Stimulated activated CD4-positive, alpha-beta T cell treated with anti-CD3 and anti-CD28 coated beads, Interleukin-12 subunit alpha, Interleukin-12 subunit beta, amount 100 ng/mL, for 4 hours (primary cell): ENCODE results near the gene PWWP2B.

Source experiments
- DNase-seq: peaks from one replicate; pipeline ENCODE4 v3.0.0-alpha.2; 2020

Gene PWWP2B

DNA sequence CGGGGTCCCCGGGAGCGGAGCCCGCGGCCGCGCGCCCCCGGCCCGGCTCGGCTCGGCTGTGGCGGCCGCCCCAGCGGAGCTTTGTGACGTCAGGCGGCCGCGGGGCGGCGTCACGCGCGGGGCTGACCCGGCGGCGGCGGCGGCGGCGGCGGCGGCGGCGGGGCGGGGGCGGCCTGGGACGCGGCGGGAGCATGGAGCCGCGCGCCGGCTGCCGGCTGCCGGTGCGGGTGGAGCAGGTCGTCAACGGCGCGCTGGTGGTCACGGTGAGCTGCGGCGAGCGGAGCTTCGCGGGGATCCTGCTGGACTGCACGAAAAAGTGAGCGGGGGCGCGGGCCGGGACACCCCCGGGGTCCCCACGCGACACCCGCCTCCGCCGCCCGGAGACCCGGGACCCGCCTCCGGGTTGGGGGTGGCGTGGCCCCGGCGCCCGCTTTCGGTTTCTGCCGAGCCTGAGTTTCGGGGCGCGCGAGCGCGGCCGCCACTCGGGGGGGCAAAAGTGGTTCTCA is at the start of gene PWWP2B:
Gene PWWP2B, plus strand, starts transcription at position 165 of the 506 bp plus-strand sequence. Its CDS starts 27 bp downstream, at position 192.
- DNase-seq: peak; percentile 58

DNA sequence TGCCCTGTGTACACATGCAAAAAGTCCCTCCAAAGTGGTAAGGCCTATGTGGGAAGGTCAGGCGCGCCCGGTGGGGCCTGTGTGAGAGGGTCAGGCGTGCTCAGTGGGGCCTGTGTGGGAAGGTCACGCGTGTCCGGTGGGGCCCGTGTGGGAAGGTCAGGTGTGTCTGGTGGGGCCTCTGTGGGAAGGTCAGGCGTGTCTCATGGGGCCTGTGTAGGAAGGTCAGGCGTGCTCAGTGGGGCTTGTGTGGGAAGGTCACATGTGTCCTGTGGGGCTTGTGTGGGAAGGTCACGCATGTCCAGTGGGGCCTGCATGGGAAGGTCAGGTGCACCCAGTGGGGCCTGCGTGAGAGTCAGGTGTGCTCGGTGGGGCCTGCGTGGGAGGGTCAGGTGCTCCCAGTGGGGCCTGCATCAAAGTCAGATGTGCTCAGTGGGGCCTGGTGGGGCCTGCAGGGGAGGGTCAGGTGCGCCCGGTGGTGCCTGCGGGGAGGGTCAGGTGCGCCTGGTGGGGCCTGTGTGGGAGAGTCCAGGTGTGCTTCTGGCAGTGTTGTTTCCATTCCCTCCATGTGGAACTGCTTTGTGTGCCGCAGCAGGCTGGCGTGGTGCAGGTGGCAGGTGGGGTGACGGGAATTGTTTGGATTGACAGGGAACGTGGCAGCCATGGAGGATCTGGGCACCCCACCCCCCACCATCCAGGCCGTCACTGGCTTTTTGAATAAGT is 49.6 kb upstream of the PWWP2B start:
- DNase-seq: no peak

DNA sequence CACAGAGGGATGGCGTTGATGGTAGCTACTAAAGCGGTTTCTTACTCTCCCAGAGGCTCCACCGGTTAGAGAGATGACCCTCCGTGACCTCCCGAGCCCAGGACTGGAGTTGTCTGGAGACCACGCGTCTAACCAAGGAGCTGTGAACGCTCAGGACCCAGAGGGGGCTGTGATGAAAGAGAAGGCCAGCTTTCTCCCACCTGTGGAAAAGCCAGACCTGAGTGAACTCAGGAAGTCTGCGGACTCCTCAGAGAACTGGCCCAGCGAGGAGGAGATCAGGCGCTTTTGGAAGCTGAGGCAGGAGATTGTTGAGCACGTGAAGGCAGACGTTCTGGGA is 49.1 kb upstream of the PWWP2B start:
- DNase-seq: no peak

DNA sequence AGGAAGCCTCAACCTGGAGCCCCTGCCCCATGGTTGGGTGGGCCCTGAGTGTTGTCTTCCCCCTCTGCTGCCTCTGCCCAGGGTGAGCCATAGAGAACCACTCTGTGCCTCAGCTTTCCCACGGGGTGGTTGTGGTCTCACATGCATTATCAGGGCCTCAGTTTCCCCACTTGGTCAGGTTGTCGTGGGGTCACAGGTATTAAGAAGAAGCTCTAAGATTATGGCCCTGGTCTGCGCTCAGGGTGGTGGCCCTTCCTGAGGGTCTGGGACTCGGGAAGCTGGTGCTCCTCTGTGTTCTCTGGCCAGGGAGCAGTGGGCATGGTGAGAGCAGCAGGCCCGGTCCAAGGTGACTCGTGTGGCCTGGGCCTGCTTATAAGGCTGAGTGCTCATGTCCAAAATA is 47.2 kb upstream of the PWWP2B start:
- DNase-seq: no peak

DNA sequence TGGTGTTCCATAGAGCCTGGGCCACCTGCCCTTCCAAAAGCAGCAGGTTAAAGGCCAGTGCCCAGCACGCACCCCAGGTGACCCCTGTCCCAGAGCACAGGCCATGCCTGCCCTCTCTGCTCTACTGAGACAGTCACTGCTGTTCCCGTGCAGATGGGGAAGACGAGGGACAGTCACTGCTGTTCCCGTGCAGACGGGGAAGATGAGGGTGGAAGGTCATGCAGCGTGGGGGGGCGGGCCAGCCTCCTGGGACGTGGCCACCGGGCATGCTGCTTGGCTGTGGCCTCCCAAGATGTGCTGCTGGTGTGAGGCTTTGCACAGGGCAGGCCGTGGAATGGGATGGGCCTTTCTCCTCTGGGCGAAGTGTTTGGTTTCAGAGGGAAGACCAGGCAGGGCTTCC is 46.6 kb upstream of the PWWP2B start:
- no peak for DNase-seq

DNA sequence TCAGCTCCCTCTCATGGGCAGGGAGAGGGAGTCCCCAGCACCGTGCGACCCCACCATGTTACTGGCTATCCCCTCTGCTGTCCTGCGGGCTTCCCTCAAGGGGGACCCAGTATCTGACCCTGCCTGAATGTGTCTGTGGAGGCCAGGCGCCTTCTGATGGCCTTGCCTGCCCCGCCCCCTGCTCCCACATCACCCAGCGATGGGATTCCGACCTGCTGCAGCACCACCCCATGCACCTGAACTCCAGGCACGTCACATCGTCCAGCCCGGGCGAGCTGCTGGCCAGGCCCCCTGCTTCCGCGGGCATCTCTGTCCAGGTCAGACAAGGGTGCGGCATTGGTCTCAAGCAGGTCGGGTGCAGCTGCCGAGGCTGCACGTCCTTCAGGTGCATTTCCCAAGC is 46.1 kb upstream of the PWWP2B start:
- no peak for DNase-seq

DNA sequence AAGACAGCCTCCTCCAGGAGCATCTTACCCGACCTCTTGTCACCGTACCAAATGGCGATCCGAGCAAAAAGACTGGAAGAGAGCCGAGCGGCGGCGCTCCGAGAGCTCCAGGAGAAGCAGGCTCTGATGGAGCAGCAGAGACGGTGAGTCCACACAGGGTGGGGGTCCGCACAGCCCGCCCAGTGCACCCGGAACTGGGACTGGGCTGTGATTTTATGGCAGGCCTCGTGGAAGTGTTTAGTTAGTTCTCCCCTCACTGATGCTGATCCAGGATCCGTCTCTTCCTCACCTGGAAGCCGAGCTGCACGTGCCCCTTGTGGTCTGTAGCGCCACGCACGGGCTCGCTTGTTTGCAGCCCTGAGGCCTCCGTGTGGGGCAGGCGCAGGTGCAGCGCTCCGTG is 45.4 kb upstream of the PWWP2B start:
- no peak for DNase-seq

DNA sequence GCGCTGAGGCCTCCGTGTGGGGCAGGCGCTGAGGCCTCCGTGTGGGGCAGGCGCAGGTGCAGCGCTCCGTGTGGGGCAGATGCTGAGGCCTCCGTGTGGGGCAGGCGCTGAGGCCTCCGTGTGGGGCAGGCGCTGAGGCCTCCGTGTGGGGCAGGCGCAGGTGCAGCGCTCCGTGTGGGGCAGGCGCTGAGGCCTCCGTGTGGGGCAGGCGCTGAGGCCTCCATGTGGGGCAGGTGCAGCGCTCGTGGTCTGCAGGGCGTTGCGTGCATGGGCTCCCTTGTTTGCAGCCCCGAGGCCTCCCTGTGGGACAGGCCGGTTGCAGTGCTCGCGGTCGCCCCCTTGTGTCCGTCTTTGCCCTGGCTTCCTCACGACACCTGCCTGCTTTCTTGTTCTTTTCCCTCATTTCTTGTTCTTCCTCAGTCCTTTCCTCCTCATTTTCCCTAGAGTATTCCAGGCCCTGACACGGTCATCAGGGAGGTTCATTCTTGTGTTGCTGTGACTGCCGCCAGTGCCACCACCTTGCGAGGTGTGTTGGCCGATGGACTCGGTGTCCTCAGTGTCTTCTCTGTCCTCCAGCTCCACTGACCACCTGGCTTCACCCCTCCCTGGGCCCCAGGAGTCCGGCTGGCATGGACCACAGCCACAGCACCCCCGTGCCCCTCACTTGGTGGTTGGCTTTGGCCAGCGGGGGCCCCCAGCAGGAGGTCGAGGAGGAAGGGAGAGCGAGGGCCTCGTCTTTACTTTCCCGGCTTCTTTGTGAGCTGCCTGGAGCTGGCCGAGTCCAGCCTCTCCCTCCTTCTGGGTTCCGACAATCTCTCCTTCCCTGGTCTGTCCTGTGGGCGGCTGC is 44.3 kb upstream of the PWWP2B start:
- peak; percentile 82 for DNase-seq

DNA sequence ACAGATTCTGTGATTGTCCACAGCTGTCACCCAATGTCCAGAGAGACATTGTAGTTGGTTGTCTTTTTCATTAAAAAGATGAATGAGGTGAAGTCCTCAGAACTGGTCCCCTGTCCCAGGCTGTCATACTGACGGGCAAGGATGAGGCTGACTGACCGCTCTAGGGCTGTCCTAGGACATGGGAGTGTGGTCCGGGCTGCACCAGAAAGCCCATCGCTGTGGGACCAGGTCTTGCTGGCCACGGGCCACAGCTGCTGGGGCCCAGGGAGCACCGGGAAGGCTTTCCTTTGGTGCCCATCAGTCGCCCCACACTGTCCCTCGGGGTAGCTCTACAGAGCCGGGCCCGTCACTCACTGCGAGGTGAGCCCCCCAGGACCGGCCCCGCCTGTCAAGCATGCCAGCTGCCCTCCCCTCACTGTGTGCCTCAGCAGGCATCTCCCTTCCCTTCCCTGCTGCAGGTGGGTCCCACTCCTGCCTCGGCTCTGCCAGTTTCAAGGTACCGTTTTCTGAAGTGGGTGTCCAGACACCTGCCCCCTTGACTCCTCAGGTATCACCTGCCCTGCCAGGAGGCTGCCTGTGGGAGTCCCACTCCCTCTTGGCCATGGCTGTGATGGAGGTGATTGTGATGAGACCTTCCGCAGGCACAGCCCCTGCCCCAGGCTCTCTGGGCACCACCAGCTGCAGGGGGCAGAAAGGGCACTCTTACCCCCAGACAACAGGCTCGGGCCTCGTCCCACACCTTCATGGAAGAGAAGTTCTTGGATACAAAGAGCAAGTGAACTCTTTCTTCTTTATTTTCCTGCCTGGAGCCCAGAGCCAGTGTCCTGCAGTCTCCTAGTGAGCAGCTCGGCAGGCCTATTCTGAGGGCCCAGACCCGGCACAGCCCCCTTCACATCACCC is 43.3 kb upstream of the PWWP2B start:
- no peak for DNase-seq

DNA sequence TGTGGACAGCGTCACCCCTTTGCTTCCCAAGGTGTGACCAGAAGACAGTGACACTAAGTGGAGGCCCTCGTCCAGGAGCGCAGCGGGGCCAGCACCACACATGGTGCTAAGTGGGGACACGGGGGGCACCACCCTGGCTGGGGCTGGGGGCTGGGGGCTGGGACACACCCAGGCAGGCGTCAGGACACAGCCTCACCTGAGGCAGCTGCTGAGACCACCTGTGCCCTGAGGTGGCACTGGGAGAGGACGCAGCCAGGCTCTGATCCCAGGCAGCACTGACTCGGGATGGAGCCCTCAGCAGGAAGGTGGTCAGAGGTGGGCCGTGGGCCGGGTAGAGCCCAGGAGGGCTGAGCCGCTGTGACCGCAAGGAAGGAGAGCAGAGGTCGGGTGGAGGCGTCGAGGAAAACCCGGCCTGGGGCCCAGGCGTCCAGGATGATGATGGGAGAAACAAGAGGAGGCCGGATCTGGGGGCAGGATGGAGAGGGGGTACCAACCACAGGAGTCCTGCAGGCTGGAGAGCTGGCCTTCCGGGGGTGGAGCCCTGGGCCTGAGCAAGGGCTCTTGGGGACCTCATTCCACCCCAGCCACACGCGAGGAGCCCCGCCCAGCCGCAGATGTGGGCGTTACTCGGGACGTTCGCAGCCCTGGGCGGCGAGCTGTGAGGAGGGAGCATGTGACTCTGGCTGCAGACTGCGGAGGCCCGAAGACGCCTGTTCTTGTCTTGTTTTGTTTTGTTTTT is 42.5 kb upstream of the PWWP2B start:
- DNase-seq: no peak

DNA sequence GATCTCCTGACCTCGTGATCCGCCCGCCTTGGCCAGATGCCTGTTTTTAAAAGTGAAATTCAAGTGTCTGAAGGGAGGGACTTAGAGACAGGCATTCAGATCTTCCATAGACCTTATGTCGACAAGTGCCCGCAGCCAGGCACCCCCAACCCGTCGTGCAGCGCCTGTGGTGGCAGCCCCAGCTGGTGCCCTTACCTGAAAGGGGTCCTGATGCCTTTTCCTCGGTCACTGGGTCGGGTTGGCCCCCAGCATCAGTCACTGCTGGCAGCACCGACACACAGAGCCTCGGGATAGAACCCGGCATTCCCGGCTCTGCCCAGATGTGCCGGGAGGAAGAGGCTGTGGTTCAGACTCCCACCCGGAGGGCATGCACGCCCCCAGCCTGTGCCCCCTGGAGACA is 41.7 kb upstream of the PWWP2B start:
- no peak for DNase-seq

DNA sequence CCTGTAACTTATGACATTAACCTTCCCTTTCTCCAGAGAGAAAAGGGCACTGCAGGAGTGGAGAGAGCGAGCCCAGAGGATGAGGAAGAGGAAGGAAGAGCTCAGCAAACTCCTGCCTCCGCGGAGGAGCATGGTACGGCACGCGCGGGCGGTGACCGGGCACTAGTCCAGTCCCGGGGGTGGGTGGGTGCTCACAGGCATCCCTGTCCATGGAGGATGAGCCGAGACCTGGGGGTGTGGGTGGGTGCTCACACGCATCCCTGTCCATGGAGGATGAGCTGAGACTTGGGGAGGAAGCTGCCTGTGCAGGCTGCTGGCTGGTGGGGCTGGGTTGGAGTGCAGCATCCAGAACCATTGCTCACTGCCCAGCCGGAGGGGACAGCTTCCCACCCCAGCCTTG is 41.2 kb upstream of the PWWP2B start:
- DNase-seq: no peak

DNA sequence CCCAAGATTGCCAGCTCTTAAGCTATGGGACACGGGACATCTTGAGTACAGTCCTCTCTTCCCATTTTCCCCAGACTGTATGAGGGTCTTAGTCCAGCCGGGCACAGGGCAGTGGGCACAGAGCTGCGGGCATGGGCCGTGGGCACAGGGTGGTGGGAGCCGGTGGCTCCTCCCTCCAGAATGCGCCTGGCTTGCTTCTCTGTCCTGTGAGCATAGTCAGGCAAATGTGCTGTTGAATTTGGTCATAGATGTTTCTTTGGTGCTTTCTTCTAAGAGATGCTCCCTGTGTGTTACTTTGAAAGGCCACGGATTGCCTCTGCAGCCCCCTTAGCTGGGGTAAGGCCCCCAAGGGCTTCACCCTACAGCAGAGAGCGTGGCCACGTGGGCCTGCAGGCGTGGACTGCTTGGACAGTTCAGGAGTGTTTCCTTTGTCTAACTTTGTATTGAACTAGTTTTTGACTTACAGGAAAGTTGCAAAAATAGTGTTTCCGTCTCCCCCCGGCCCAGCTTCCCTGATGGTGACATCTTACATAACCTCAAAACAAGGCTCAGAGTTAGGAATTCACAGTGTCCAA is 40.3 kb upstream of the PWWP2B start:
- DNase-seq: no peak

DNA sequence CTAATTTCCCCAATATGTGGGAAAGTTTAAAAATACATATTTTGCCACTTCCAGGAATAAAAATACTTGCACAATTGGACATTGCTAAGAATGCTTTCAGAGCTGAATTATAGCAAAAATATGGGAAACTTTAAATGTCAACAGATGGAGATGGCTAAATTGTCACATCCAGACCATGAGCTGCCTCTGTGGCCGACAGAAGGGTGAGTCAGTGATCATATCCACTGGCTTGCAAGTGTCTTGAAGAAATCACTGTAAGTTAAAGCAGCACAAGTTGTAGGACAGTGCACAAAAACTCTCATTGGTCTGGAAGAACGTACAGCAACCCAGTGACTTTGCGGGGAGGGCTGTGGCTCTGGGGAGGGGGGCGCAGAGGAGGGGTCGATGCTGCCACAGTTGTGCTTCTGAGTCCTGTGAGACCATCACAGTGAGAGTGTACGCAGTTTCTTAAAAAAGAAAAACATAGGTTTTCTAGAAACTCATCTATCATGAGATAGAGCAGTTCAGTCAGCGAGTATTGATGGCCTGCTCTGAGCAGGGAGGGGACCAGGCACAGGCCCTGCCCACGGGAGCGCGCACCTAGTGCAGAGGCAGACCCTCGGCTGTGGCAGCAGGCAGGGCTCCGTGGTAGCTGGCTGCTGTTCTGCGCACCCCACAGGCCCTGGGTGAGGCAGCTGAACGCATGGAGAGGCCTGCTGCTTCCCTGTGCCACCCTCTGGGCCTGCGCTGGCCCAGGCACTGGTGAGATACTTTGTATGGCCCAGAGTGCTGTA is 39.5 kb upstream of the PWWP2B start:
- no peak for DNase-seq

DNA sequence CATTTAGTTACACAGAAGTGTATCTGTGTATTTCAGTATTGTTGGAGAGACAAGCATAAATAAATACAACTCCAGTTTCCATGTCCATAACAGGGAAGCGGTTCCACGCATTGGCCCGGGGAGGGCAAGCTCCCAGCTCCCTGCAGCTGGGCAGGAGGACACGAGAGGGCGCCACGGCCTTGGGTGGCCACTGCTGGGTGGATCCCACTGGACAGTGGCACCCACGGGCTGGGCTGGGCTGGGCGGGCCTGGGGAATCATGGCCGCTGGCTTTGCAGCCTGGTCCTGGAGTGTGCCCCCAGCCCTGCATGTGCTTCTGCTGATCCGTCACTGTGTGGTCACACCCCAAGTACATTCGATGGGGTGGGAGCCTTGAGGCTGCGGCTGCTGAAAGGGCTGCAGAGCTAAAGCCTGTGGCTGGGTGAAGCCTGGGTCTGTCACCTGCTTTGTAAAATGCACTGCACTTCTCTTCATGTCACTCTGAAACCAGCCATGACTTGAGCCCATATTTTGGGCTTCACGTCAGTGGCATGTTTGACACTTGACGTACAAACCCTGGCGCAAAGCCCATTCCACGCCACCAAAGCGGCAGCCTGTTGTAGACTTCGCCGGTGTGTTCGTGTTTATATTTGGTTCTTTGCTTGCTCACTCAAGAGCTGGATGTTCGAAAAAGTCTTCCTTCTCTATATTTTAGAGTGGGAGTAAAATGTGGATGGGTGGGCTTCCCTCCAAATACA is 37.5 kb upstream of the PWWP2B start:
- no peak for DNase-seq

DNA sequence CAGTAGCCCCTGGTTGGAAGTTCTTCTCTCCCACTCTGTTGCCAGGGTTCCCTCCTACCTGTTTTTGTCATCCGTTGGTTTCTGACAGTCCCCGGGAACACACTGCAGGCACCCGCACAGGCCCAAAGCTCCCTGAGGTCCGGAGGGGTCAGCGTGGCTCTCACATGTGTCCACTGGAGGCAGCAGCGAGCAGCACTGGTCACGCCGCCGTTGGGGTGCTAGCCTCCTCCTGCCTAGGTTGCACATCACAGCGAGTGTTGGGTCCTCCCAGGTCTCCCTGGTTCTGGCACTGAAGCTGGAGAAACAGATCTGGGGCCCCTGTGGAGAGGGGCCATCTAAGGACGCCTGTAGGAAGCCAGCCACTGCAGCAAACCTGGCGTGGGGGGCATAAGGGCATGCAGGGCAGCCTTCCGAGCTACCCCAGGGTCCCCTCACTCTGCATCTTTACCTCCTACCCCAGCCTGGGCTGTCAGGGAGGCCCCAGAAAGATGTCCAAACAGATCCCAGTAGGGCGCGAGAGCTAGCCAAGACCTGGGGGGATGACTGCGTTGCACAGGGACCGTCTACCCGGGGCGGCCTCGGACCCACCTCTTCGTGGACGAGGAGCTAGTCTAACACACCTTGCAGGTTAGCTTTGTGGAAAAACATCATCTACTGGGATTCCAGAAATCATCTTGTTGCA is 36.1 kb upstream of the PWWP2B start:
- peak; percentile 34 for DNase-seq

DNA sequence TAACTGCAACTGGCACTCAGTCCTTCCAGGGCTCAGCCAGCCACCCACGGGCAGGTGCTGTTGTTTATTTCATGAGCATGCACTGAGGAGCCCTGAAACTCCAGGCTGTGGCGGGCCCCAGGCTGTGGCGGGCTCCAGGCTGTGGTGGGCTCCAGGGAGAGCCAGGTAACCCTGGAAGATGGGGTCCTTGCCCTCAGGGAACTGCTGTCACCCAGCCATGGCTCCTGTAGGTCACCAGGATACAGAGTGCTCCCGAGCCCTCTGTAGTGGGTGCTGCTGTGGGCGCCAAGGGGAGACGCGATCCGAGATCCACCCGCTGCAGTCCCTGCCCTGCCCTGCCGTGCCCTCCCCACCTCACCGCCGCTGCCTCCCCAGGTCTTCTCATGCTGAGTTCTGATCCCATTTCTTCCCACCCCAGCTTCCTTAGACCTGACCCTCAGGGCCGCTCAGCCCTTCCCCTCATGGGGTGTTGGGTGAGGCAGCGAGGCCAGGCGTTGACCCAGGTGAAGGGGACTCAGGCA is 35.4 kb upstream of the PWWP2B start:
- no peak for DNase-seq

DNA sequence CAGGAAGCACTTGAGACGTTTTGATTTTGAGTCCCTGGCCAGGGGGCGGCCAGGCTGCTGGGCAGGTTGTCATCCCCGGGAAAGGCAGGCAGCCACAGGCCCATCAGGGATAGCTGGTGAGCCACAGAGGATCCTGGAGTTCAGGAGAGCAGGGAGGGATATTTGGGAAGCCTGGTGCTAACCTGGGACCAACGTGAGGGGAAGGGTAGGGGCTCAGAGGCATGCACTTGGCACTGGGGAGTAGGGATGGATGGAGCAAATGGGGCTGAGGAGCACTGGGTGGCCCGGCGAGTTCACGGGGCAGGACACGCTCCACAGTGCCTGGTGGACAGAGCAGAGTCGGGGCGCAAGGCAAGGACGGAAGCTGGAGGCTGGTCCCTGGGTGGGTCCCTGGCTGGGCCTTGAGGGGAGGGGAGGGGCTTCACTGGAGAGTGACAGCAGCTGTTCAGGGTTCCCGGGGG is 34.8 kb upstream of the PWWP2B start:
- no peak for DNase-seq

DNA sequence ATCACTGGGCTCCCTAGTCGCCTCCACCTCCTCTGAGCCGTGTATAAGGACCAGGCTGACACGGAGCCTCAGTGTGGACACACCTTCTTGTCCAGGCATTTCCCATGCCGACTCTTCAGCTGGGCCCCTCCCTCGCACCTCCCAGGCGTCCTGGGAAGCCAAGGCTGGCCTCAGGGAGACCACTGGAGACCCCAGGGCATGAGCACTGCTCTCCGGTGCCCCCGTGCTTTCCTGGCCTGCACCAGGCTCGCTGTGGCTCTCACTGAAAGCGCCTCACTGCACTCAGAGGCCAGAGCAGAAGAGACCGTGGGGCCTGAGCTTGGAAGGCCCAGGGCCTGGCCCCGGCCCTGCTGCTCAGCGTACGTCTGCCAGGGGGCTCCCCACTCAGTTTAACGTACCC is 33.6 kb upstream of the PWWP2B start:
- no peak for DNase-seq
